Neural crest cell (in vitro differentiated cells): Measurements from ENCODE around the gene PARVB. TPM values are rescaled to one million over a fixed set of nuclear protein-coding genes. Genes with fewer than 3 reads are reported as not detected.
"Not testable (repeated sequence)": the region's sequence is repeated elsewhere in the genome, so short reads cannot be mapped to it uniquely, and the experiment has no call there.

Experiments used
- DNase-seq: peaks from one replicate; pipeline ENCODE4 v3.0.0; 2021; ENCODE audit warnings: low read depth, mixed read lengths, low spot score
- H3K27ac Mint-ChIP-seq: one replicate; pipeline ENCODE4 v1.8.0; 2021; ENCODE audit warnings: mild to moderate bottlenecking, mixed read lengths; ENCODE audit not compliant: unreplicated experiment
- H3K27me3 Mint-ChIP-seq: 2 replicates; pipeline ENCODE4 v1.8.0; 2021; ENCODE audit warnings: low read depth, mild to moderate bottlenecking, mixed read lengths
- H3K36me3 Mint-ChIP-seq: 2 replicates; pipeline ENCODE4 v1.8.0; 2021; ENCODE audit warnings: low read depth, mild to moderate bottlenecking, mixed read lengths
- H3K4me1 Mint-ChIP-seq: 2 replicates; pipeline ENCODE4 v1.8.0; 2021; ENCODE audit warnings: mixed read lengths
- H3K4me3 Mint-ChIP-seq: one replicate; pipeline ENCODE4 v1.8.0; 2021; ENCODE audit warnings: mild to moderate bottlenecking, mixed read lengths
- H3K9me3 Mint-ChIP-seq: 2 replicates; pipeline ENCODE4 v1.8.0; 2021; ENCODE audit warnings: mixed read lengths
- total RNA-seq: library from RNA; stranded (reverse); gene quantifications from 2 replicates; pipeline ENCODE4 v1.2.1, GENCODE V29; 2021
- TF ChIP-seq, protein P1 (sequence below): fragments of 200-600 bp; sonication (generic); conservative IDR thresholded peaks from 2 replicates; pipeline ENCODE4 v1.5.0; 2021; ENCODE audit warnings: antibody characterized with exemption, mild to moderate bottlenecking

The PARVB gene
- total RNA-seq, 1 donor from 2014 or later = 21.8 TPM

DNA sequence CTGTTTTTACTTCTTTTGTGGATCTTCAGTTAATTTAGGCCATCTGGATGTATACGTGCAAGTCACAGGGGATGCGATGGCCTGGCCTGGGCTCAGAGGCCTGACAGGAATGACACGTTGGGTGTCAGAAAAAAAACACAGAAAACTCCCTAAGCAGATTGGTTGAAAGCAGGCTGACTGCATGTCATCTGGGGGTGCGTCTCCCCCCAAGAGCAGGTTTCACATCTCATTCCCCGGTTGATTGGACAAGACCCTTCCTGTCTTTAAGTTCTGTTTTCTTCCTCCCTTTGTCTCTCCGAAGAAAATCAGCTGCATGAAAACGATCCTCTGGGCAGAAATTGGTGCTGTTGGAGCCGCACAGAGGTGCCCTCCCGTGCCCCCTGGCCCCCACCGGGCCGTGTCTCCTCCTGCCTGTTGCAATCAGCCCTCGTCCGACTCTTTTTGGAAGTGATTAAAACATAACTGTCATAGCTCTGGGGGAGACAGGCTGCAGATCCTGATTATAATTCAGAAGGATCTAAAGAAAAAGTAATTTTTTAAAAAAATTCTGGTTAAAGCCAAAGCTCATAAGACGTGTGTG is 84.8 kb downstream of the PARVB start:
- TF ChIP-seq, protein P1, sequence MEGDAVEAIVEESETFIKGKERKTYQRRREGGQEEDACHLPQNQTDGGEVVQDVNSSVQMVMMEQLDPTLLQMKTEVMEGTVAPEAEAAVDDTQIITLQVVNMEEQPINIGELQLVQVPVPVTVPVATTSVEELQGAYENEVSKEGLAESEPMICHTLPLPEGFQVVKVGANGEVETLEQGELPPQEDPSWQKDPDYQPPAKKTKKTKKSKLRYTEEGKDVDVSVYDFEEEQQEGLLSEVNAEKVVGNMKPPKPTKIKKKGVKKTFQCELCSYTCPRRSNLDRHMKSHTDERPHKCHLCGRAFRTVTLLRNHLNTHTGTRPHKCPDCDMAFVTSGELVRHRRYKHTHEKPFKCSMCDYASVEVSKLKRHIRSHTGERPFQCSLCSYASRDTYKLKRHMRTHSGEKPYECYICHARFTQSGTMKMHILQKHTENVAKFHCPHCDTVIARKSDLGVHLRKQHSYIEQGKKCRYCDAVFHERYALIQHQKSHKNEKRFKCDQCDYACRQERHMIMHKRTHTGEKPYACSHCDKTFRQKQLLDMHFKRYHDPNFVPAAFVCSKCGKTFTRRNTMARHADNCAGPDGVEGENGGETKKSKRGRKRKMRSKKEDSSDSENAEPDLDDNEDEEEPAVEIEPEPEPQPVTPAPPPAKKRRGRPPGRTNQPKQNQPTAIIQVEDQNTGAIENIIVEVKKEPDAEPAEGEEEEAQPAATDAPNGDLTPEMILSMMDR = no peak
- H3K27ac Mint-ChIP-seq = peak overlapping the region; percentile 27
- no peak overlapping the region for H3K4me3 Mint-ChIP-seq
- peaks cover 31% of the 10 kb centered on the region for H3K4me1 Mint-ChIP-seq
- no peak for DNase-seq
- H3K36me3 Mint-ChIP-seq = peaks cover 7% of the 10 kb centered on the region
- no peaks in the 10 kb centered on the region for H3K27me3 Mint-ChIP-seq
- no peaks in the 10 kb centered on the region for H3K9me3 Mint-ChIP-seq

DNA sequence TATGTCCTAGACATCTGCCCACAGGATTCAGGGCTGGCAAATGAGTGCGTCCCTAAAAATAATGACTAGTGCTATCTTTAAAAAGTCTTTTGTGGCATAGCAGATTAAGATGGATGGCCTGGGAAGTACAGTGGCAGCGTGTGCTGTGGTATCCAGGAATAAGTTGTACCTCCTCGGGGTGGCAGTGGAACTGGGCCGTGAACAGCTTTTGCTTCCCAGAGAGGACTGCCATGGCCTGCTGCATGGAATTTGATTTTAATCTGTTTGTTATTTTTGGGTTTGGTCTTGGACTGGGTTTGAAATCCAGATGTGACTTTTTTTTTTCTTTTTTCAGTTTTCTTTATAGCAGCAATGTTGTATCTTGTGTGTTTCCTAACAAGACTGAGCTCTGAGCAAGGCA is 85.3 kb downstream of the PARVB start:
- no peak for DNase-seq
- H3K9me3 Mint-ChIP-seq = no peaks in the 10 kb centered on the region
- TF ChIP-seq, protein P1 = no peak
- no peak overlapping the region for H3K27ac Mint-ChIP-seq
- H3K36me3 Mint-ChIP-seq = peaks cover 7% of the 10 kb centered on the region
- H3K4me1 Mint-ChIP-seq = peaks cover 31% of the 10 kb centered on the region
- H3K4me3 Mint-ChIP-seq = no peak overlapping the region
- no peaks in the 10 kb centered on the region for H3K27me3 Mint-ChIP-seq

DNA sequence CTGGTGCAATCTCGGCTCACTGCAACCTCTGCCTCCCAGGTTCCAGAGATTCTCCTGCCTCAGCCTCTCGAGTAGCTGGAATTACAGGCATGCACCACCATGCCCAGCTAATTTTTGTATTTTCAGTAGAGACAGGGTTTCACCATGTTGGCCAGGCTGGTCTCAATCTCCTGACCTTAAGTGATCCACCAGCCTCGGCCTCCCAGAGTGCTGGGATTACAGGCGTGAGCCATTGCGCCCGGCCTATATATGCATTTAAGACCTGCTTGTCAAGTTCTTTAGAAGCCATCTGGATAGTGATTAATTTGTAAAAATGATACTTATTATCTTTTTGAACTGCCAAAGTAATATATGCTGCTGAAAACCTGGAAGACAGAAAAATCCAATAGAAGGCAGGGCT is 86.6 kb downstream of the PARVB start:
- H3K27ac Mint-ChIP-seq, H3K4me3 Mint-ChIP-seq, H3K36me3 Mint-ChIP-seq, DNase-seq, H3K27me3 Mint-ChIP-seq, H3K9me3 Mint-ChIP-seq: not testable (repeated sequence)
- peaks cover 31% of the 10 kb centered on the region for H3K4me1 Mint-ChIP-seq

DNA sequence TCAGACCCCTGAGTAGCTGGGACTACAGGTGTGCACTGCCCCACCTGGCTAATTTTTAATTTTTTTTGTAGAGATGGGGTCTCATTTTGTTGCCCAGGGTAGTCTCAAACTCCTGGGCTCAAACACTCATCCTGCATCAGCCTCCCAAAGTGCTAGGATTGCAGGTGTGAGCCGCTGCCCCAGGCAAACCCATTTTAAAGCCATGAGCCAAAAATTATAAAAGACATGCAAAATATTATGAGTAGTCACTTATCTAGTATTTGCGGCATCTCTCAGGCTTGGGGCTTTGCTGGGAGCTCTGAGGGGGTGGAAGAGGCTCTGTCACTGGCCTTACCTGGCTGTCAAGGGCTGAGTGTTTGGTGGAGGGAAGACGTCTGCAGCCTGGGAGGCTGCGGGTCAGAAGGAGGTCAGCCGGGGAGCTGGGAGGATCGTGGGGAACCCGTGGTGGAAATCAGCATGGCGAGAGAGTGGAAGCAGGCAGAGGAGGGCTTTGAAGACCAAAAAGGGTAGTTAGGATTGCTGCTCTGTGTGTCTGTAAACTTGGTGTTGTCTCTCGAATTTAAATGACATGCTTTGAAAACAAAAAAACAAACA is 87.6 kb downstream of the PARVB start:
- Mint-ChIP-seq H3K4me1 (peaks cover 28% of the 10 kb centered on the region), H3K36me3 (no peaks in the 10 kb centered on the region), H3K27me3 (no peaks in the 10 kb centered on the region), H3K4me3 (no peak overlapping the region), H3K9me3 (no peaks in the 10 kb centered on the region), H3K27ac (no peak overlapping the region)
- no peak for DNase-seq
- TF ChIP-seq, protein P1 = no peak

DNA sequence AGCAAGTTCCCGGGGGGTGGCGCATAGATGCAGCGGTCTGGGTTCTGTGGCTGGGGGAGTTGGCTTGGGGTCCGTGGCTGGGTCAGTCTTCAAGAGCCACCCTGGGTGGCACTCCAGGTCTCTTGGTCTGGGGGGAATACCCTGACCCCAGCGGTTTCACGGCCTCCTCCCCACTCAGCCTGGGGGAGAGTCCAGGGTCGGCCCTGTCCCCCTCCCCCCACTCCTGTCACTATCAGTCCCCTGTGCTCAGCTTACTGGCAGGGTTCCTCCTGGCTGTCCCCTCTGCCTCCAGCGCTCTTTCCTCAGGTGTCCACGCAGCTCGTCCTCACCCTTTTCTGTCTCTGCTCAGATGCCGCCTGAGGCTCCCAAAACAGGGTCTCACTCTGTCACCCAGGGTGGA is 88.1 kb downstream of the PARVB start:
- H3K9me3 Mint-ChIP-seq = no peaks in the 10 kb centered on the region
- TF ChIP-seq, protein P1 = no peak
- no peaks in the 10 kb centered on the region for H3K36me3 Mint-ChIP-seq
- peak overlapping the region; percentile 84 for H3K27ac Mint-ChIP-seq
- no peaks in the 10 kb centered on the region for H3K27me3 Mint-ChIP-seq
- no peak overlapping the region for H3K4me3 Mint-ChIP-seq
- no peak for DNase-seq
- peaks cover 22% of the 10 kb centered on the region for H3K4me1 Mint-ChIP-seq

DNA sequence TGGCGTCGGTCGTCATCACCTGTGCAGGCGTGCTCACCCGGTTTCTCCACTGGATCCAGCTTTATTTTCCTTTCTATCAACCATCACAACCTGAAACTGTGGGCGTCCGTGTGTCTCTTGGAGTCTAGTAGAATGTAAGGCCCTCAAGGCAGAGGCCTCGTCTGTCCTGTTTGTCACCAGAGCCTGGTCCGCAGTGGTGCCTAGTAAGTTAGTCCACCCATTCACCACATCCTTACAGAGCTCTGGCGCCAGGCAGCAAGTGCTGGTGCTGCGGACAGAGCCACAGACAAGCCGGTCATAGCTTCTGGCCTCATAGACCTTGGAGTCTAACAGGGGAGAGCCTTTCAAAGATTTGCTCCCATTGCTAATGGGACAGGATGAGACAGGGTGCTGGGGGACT is 92.2 kb downstream of the PARVB start:
- H3K27ac Mint-ChIP-seq = no peak overlapping the region

More for the DNA sequence above, 92.2 kb downstream of the PARVB start:
- Mint-ChIP-seq H3K4me3 (no peak overlapping the region), H3K27me3 (no peaks in the 10 kb centered on the region), H3K4me1 (peaks cover 8% of the 10 kb centered on the region), H3K9me3 (no peaks in the 10 kb centered on the region), H3K36me3 (peaks cover 2% of the 10 kb centered on the region)
- TF ChIP-seq, protein P1 = no peak
- no peak for DNase-seq
